DLD1 (cell line): Measurements from ENCODE around the gene MAN2B2.

Source experiments
- in situ Hi-C: cut with HindIII; loops from 2 replicates; pipeline ENCODE4 v1.10.0; 2017; ENCODE audit warnings: low sequenced_read_pairs

MAN2B2 gene

GRCh38 chr4:6665320-6665654 lies 90.3 kb downstream of the MAN2B2 start:
- in situ Hi-C loops, result loop anchor here (10.0 kb wide), 1 partner anchor 60 kb away; no protein-coding TSS in a partner anchor

GRCh38 chr4:6668391-6668790 lies 93.4 kb downstream of the MAN2B2 start:
- in situ Hi-C loops, result loop anchor here (10.0 kb wide), 1 partner anchor 64 kb away; no protein-coding TSS in a partner anchor

DNA sequence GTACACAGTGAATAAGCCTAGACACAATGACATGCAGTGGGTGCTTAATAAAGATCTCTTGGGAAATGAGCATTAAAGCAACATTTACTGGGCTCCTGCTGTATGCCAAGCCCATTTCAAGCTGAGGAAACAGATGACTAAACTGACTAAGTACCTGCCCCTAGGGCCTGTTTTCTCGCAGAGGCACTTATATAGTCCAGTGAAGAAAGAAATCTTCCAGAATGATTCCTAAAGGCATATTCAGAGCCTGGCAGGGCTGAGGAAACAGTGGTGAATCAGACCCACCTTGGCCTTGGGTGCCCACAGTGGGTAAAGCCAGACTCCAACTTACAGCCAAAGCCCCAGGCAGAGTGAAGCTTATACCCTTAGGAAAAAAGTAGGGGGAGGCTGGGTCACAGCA lies 96.7 kb downstream of the MAN2B2 start:
- in situ Hi-C loops, result loop anchor here (10.0 kb wide), 1 partner anchor 93 kb away; no protein-coding TSS in a partner anchor

DNA sequence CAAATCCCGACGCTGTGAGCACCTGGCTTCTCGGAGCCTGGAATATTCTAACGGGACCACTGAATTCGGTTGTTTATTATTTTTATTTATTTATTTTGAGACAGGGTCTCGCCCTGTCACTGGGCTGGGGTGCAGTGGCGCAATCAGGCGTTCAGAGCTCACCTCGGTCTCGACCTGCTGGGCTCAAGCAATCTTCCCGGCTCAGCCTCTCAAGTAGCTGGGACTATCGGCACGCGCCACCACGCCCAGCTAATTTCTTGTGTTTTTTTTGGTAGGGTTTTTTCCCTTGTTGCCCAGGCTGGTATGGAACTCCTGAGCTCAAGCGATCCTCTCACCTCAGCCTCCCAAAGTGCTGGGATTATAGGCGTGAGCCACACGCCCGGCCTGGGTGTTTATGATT lies 97.1 kb downstream of the MAN2B2 start:
- in situ Hi-C loops, result loop anchor here (10.0 kb wide), 1 partner anchor 93 kb away; no protein-coding TSS in a partner anchor

DNA sequence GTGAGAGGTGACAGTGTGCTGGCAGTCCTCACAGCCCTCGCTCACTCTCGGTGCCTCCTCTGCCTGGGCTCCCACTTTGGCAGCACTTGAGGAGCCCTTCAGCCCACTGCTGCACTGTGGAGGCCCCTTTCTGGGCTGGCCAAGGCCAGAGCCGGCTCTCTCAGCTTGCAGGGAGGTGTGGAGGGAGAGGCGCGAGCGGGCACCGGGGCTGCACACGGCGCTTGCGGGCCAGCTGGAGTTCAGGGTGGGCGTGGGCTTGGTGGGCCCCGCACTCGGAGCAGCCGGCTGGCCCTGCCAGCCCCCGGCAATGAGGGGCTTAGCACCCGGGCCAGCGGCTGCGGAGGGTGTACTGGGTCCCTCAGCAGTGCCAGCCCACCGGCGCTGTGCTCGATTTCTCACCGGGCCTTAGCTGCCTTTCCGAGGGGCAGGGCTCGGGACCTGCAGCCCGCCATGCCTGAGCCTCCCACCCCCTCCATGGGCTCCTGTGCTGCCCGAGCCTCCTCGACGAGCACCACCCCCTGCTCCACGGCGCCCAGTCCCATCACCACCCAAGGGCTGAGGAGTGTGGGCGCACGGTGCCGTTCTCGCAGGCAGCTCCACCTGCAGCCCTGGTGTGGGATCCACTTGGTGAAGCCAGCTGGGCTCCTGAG lies 97.7 kb downstream of the MAN2B2 start:
- in situ Hi-C loops, result loop anchor here (10.0 kb wide), 1 partner anchor 92 kb away; no protein-coding TSS in a partner anchor
